Stimulated activated CD8-positive, alpha-beta memory T cell treated with anti-CD3 and anti-CD28 coated beads, Interleukin-4, amount 100 ng/mL, for 24 hours (primary cell): Measurements from ENCODE around the gene CAMK2B.

ENCODE experiments used
- DNase-seq: peaks from one replicate; pipeline ENCODE4 v3.0.0-alpha.2; 2020; ENCODE audit warnings: low read depth

The CAMK2B gene

DNA sequence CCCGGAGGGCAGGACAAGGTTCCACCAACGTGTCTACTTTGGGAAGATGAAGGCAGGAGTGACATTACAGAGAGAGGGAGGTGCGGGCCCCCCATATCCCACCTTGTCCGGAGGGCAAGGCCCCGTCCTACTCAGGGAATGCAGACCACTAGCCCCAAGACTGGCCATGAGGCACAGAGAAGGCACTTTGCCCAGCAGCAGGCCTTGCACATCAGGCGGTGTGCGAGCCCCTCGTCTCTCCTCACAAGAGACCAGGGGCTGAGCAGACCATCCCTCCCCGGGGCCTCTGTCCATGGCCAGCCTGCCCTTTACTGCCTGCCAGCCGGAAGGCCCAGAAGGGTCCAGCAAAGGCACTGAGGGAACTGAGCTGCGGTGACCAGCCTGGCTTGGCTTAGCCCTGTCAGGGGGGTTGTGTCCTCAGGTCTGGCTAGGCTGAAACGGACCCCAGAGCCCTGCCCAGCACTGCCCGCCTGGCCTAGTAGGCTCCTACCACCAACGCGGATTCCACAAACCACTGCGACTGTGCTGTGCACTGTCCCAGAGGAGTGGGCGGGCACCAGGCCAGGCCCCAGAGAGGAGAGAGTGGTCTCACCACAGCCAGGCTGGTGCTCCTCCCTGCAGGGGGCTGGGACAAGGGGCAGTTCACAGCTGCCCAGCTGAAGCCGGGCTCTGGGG, 16.7 kb downstream of the CAMK2B start:
- DNase-seq: no peak

DNA sequence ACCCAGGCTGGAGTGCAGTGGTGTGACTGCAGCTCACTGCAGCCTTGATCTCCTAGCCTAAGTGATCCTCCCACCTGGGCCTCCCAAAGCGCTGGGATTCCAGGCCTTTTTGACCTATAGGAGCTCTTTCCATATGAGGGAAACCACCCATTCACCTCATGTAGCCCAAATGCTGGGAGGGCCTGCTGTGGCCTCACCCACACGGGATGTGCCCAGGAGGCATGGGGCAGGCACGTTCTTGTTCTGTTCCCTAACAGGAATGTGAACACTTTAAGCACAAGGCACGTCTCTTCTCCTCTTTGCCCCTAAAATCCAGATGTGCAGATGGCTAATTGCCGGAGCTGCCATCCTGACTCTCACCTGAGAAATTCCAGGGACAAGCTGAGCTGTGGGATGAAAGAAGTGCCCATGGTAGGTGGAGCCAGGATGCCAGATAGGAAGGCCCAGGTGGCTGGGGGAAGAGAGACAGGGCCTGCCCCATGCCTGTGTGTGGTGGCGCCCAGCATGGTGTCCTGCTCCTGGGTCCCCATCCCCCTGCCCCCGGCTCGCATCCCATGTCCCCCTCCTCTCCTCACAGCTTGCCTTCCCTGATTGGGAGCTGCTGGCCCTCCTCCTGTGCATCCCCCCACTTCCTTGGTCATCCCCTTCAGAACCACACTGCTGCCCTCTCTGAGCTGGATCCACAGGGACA, 17.3 kb downstream of the CAMK2B start:
- DNase-seq: no peak

GRCh38 chr7:44307301-44307900, 18.0 kb downstream of the CAMK2B start:
- DNase-seq: no peak

DNA sequence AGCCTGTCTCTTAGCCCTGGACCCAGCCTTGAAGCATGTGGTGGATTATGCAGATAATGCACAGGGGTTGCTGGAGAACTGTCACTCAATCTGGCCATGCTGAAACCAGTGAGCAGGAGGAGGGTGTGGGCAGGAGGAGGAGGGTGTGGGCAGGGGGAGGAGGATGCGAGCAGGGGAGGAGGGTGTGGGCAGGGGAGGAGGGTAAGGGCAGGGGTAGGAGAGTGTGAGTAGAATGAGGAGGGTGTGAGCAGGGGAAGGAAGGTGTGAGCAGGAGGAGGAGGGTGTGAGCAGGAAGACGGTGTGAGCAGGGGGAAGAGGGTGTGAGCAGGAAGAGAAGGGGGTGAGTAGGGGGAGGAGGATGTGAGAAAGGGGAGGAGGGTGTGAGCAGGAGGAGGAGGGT, 18.8 kb downstream of the CAMK2B start:
- DNase-seq: no peak

GRCh38 chr7:44305564-44306507, 19.6 kb downstream of the CAMK2B start:
- no peak for DNase-seq

- no peak for DNase-seq
Measured at GRCh38 chr7:44294325-44295069, 30.9 kb downstream of the CAMK2B start.

- DNase-seq: no peak
Measured at GRCh38 chr7:44293561-44294324, 31.7 kb downstream of the CAMK2B start.

DNA sequence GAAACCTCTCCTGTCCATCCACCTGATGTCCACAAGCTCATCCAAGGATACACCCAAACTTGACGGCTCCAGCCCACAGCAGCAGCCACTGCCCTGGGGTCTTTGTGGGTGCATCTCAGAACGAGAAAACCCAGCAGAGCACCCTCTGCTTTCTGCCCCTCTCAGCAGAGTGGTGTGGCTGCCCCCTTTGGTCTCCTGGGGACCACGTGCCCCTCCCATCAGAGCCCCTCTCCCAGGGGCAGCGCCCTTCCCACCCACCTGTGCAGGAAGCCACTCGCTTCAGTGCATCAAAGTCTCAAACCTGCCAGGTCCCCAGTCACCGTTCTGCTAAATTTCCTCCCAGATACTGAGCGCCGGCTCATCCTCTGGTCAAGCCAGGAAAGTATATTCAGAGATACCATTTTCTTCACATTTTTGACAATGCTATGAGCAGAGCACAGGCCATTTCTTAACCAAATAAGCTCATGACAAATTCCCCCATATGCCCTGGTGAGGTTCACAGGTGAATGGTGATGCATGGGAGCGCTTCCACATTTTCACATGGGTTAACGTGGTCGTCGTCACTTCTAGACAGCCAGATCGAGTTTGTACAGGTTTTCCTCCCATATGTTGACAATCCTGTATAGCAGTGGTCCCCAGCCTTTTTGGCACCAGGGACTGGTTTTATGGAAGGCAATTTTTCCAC, 32.4 kb downstream of the CAMK2B start:
- DNase-seq: no peak

- no peak for DNase-seq
Measured at GRCh38 chr7:44292420-44292817, 33.0 kb downstream of the CAMK2B start.

DNA sequence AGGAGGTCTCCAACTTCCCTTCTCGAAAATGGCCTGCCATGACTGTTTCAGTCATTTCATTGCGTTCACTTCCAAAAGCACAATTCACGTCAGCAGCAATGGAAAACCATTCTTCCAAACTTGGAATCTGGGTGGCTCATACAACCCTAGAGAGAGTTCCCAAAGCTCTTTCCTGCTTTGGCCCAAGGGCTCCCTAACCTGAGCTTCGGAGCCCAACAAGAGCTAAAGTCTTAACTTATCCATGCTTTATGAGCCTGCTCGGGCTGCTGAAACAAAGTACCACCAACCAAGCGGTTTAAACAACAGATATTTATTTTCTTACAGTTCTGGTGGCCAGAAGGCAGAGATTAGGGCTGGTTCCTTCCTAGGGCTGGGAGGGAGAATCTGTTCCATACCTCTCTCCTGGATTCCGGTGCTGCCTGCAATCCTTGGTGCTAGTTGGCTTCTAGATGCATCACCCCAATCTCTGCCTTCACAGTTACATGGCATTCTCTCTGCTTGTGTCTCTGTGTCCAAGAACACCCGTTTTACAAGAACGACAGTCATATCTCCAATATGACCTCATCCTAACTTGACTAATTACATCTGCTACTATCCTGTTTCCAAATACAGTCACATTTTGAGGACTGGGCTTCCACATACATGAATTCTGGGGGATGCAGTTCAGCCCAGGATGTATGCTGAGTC, 33.5 kb downstream of the CAMK2B start:
- no peak for DNase-seq

GRCh38 chr7:44291066-44291732, 34.2 kb downstream of the CAMK2B start:
- no peak for DNase-seq

DNA sequence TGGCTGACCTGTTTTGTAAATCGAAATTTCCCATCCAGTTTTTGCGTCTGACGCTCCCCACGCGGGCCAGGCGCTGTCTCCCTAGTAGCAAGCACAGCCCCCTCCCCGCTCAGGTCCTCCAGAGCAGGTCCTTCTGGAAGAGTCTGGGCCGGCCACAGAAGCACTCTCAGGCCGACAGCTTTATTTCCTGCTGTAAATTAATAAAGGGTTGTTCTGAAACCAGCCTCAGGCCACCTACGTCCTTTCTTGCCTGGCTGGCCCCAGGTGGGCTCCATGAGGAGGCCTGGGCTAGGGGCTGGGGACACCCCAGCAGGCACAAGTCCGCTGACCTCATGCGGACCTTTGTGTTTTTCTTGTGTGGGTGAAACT, 35.2 kb downstream of the CAMK2B start:
- DNase-seq: no peak

GRCh38 chr7:44289341-44290251, 35.8 kb downstream of the CAMK2B start:
- no peak for DNase-seq

DNA sequence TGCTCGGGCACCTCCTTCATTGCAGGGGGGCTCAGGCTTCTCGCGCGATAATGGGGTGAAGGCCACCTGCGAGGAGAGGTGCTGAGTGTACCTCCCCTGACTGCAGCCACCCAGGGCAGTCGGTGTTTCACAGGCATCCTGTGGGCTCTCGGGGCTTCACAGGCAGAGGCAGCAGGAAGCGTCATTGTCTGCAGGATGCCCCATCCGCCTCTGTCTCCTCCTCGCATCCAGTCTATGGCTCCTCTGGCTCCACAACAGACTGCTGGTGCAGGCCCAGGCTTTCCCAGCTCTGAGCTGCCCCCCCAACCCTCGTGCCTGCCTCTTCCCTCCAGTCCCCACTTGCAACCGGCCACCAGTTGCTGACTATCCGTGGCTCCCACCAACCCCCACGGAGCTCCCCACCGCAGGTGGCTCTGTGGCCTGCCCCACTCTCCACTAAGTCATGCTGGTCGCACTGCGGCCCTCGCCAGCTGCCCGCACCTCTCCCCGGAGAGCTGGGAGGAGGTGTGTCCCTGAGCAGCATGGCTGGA, 36.5 kb downstream of the CAMK2B start:
- DNase-seq: no peak

GRCh38 chr7:44288381-44288685, 37.1 kb downstream of the CAMK2B start:
- no peak for DNase-seq

DNA sequence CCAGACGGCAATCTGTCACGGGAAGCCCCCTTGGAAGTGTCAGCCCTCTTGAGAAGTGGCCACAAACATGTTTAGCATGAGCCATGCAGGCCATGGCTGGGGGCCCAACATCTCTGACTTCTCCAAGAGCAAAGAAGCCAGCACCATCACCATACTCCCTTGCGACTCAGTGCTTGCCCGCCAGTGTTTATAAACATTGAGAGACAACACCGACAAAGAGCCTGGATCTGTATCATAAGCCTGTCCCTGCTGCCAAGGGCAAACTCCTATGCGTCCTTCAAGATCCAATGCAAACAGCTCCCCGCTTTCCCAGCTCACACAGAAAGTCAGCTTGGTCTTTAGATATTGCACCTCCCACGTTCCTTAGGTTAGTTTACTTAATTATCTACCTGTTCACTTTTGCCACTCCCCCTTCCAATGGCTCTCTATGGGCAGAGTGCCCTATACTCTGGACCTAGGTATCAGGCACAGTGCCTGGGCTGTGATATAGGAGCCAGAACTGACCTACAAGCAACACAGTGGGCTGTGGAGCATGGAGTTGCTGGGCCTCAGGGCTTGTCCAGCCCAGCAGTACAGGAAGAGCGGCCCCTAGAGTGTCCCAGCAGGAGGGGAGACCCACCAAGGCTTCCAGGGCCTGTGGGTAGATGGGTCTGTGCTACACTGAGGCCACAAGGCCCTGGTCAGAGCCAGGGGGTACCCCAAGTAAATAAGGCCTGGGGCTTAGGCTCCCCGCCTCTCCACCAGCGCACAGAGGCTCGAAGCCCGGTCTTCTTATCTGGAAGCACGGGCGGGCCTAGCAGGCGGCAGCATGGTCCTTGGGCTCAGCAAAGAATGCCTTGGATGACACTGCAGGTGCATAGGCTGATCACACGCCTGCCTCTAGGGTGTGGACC, 37.7 kb downstream of the CAMK2B start:
- DNase-seq: no peak
